ENCODE results near the gene HTRA1.

HTRA1 gene

DNA sequence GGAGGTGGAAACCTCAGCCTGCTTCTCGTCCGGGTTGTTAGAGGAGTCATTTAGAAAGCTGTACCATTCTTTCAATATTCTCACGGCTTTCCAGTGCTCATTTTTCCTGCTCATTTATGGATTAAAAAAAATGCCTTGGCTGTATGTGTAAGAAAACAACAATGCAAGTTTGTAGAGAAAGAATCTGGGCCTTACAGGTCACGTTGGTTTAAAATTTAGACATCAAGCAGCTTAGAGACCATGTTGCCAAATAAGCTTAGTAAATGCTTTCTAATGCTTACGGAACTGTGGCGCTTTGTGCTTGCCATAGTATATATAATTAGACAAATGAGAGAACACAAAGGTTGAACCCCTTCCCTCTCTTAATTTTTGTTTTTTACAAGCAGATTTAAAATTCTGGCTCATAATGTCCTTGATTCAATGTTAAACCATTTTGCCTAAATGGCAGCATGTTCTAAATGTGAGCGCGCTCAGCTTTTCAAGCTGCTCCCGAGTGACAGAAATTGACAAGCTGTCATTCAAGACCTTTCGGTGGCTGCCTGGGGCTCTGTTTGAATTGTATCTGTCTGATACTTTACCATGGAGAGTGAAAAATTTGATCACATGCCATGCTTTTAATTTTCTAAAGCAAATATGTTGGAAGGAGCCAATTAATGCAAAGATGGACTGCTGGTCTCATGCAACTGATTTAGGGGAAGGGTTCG, 5.8 kb upstream of the HTRA1 start:
- DNase-seq, result no peak

GRCh38 chr10:122457934-122458333, 3.4 kb upstream of the HTRA1 start:
- no peak for DNase-seq

DNA sequence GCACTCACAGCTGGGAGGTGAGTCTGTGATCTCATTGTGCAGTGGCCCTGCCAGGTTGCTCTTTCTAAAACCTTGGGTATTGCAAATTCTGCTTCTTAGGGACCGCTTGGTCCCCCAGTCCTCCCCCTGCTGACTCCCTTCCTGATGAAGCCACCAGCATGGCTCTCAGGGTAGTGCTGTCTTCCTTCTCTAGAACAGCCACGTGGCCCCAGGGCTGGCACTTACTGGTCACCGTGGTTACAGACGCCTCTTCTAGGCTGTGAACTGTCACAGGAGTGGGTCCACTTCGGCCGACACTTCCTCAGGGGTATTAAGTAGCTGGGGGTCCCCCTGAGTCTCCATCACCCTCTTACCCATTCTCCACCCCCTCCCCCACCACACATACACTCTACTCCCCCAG, 2.7 kb upstream of the HTRA1 start:
- no peak for DNase-seq

GRCh38 chr10:122459561-122460273, 1.6 kb upstream of the HTRA1 start:
- no peak for DNase-seq

GRCh38 chr10:122460891-122461293, 461 bp upstream of the HTRA1 start:
- DNase-seq, result no peak

GRCh38 chr10:122461729-122462532, 578 bp downstream of the HTRA1 start:
- DNase-seq, result no peak

- DNase-seq, result no peak
Measured at GRCh38 chr10:122462533-122463465, 1.4 kb downstream of the HTRA1 start.

DNA sequence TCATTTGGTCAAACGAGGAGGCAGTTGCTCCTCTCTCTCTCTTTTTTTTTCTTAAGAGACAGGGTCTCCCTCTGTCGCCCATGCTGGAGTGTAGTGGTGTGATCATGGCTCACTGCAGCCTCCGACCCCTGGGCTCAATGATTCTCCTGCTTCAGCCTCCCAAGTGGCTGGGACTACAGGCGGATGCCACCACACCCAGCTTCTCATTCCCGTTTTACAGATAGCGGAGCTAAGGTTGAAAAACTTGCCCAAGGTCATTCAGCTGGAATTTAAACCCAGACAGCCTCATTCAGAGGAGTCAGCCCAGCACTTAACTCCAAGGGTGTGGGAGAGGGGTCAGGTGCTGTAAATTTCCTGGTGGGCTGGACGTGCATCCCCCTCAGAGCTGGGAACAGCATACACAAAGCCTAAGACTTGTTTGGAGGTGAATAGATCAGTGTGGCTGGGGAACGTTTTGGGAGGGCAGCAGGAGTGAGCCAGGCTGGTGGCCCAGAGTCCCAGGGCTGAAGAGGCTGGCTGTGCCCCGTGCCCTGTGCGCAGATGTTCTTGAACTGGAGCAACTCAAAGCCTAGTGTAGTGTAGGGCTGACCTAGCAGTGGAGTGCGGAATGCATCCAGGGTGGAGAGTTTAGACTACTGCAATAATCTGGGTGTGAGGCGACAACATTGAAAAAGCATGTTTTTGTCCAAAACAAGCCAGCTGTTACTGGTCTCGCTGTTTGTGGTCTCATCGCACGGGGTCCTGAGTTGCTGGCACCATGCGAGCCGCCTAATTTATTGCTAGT, 2.3 kb downstream of the HTRA1 start:
- no peak for DNase-seq

DNA sequence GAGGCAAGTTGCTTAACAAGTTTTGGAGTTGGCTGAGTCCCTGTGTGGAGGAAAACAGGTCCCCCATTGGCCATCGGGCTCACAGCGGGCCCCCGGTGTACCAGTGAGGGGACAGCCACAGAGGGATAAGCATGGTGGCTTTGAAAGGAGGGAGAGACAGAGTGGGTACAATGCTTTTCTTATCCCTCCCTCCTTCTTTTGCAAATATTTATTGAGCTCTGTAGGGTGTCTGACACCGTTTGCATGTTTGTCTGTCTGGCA, 2.8 kb downstream of the HTRA1 start:
- no peak for DNase-seq

GRCh38 chr10:122464586-122464985, 3.2 kb downstream of the HTRA1 start:
- DNase-seq, result no peak

- DNase-seq, result no peak
Measured at GRCh38 chr10:122465401-122466040, 4.2 kb downstream of the HTRA1 start.

GRCh38 chr10:122466951-122467381, 5.6 kb downstream of the HTRA1 start:
- no peak for DNase-seq

DNA sequence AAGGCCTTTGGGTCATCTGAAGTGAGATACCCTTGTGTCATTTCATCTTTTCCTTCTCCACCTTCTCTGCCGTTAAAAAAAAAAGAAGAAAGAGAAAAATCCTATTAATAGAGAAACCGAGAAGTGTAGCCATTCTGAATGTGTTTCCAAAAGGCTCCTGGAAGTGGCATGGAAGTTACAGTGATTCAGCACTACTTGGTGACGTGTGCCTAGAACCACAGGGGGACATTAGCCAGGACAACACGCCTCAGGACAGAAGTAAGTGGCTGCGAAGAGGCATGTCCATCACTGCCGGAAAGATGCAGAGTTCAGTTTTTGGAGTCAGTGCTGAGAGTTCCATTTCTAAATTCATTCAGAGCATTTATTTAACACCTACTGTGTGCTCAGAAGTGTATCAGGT, 6.3 kb downstream of the HTRA1 start:
- DNase-seq, result no peak

- no peak for DNase-seq
Measured at GRCh38 chr10:122468307-122468925, 7.1 kb downstream of the HTRA1 start.

- DNase-seq, result no peak
Measured at GRCh38 chr10:122468926-122469781, 7.8 kb downstream of the HTRA1 start.

GRCh38 chr10:122469848-122470247, 8.5 kb downstream of the HTRA1 start:
- DNase-seq, result no peak

GRCh38 chr10:122471531-122472177, 10.3 kb downstream of the HTRA1 start:
- no peak for DNase-seq

GRCh38 chr10:122473116-122473515, 11.8 kb downstream of the HTRA1 start:
- no peak for DNase-seq

DNA sequence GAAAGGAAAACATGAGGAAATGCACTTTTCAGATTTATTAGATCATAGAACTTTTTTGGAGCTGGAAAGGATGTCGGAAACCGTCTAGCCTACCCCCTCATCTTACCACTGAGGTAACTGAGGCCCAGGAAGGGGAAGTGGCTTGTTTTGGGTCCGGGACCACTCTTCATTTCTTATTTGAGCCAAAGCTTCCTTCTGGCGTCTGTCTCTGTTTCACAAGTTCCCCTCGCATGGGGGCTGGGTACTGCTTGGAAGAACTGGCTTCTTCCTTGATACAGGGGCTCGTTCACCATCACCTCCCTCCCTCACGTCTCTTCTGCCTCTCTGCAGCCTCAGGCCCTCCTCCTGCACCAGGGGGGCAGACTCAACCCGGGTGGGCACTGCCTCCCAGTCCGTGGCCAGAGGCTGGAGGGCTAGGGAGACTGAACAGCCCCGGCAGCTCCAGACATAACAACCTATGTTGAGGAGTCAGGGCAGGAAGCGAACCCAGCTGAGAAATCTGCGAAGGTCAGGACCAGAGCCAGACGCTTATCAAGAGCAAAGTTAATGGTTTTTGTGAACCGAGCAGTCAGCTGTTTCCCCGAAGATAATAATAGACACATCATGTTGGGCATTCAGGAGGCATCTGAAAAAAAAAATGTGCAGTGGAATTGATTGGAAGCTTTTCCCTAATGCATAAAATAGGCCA, 12.9 kb downstream of the HTRA1 start:
- DNase-seq, result no peak
